ENCODE data around the gene PTP4A1. TPM values are rescaled to one million over a fixed set of nuclear protein-coding genes. Genes with fewer than 3 reads are reported as not detected.

The PTP4A1 gene
- total RNA-seq, 2 donors from 2014 or later, result 23.0 to 29.6 TPM

DNA sequence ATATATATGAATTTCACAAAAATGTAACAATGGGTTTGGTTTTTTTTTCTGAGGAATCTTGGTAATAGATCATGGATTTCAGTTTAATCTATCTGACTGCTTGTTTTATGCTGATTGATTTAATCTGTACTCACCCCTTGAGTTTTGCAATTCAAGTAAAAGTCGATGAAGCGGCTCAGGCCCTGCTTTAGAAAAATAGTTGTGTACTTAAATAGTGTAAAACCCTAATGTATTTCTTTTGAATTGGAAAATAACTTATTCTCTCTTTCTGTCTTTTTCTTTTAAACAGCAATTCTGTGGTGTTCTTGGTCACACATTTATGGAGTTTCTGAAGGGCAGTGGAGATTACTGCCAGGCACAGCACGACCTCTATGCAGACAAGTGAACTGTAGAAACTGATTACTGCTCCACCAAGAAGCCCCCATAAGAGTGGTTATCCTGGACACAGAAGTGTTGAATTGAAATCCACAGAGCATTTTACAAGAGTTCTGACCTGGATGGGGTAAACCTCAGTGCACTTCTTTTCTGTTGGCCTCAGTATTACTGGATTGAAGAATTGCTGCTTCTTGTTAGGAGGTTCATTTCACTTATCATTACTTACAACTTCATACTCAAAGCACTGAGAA is 4.0 kb downstream of the PTP4A1 start:
- peaks cover 16 to 28% of the 10 kb centered on the region in 2 donors for H3K4me1 ChIP-seq (ENCODE audit: control insufficient read depth in 1 of 2, low read depth in 2 of 2)
- H3K27ac ChIP-seq, result no peak overlapping the region
- TF ChIP-seq, protein P1, sequence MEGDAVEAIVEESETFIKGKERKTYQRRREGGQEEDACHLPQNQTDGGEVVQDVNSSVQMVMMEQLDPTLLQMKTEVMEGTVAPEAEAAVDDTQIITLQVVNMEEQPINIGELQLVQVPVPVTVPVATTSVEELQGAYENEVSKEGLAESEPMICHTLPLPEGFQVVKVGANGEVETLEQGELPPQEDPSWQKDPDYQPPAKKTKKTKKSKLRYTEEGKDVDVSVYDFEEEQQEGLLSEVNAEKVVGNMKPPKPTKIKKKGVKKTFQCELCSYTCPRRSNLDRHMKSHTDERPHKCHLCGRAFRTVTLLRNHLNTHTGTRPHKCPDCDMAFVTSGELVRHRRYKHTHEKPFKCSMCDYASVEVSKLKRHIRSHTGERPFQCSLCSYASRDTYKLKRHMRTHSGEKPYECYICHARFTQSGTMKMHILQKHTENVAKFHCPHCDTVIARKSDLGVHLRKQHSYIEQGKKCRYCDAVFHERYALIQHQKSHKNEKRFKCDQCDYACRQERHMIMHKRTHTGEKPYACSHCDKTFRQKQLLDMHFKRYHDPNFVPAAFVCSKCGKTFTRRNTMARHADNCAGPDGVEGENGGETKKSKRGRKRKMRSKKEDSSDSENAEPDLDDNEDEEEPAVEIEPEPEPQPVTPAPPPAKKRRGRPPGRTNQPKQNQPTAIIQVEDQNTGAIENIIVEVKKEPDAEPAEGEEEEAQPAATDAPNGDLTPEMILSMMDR (IDR thresholded peaks at IDR 0.05), result no peak
- H3K36me3 ChIP-seq, result peaks cover 17% of the 10 kb centered on the region
- ATAC-seq (ENCODE audit: insufficient number of reproducible peaks, low FRiP score, low read depth) (no peak), DNase-seq (ENCODE audit: low spot score) (no peak)
- no peaks in the 10 kb centered on the region for H3K9me3 ChIP-seq
- no peak overlapping the region for H3K4me3 ChIP-seq
- no peaks in the 10 kb centered on the region for H3K27me3 ChIP-seq (replicated peaks; ENCODE audit: insufficient read depth)

DNA sequence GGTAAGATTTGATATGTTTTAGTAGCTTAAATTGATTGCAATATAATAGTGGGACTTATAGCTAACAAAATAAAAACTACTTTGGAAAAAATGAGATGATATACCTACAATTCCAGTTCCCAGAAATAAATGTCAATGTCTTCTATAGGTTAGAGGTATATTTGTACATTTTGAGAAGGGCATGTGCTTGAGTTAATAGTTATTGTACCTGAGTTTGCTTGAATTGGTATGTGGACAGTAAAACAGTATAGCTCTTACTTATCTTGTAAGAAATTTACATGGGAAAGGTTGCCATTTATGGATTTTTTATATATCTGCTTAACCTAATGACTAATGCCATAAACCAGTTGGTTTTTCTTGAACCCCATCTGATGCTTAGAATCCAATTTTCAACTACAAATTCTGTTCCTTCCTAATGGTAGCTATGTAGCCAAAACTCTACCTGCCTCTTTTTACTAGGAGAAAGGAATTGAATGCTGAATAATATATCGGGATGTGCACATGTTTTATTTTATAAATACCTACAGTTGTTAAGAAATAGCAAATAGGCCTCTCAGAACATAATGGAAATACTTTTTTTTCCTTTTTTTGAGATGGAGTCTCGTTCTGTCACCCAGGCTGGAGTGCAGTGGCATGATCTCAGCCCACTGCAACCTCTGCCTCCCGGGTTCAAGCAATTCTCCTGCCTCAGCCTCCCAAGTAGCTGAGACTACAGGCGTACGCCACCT is 4.9 kb downstream of the PTP4A1 start:
- peaks cover 17% of the 10 kb centered on the region for H3K36me3 ChIP-seq
- TF ChIP-seq, protein P1 (IDR thresholded peaks at IDR 0.05), result no peak
- ATAC-seq (ENCODE audit: insufficient number of reproducible peaks, low FRiP score, low read depth) (no peak), DNase-seq (ENCODE audit: low spot score) (no peak)
- H3K4me1 ChIP-seq (ENCODE audit: control insufficient read depth in 1 of 2, low read depth in 2 of 2), result peaks cover 13 to 22% of the 10 kb centered on the region in 2 donors
- no peaks in the 10 kb centered on the region for H3K27me3 ChIP-seq (replicated peaks; ENCODE audit: insufficient read depth)
- H3K9me3 ChIP-seq, result no peaks in the 10 kb centered on the region
- H3K27ac ChIP-seq, result no peak overlapping the region
- no peak overlapping the region for H3K4me3 ChIP-seq

GRCh38 chr6:63578757-63579156 is 6.5 kb downstream of the PTP4A1 start:
- H3K4me1 ChIP-seq (ENCODE audit: control insufficient read depth in 1 of 2, low read depth in 2 of 2), result peaks cover 13 to 22% of the 10 kb centered on the region in 2 donors
- no peaks in the 10 kb centered on the region for H3K27me3 ChIP-seq (replicated peaks; ENCODE audit: insufficient read depth)
- H3K36me3 ChIP-seq, result peaks cover 25% of the 10 kb centered on the region
- no peaks in the 10 kb centered on the region for H3K9me3 ChIP-seq
- no peak overlapping the region for H3K27ac ChIP-seq
- TF ChIP-seq, protein P1 (IDR thresholded peaks at IDR 0.05), result no peak
- H3K4me3 ChIP-seq, result no peak overlapping the region
- ATAC-seq (ENCODE audit: insufficient number of reproducible peaks, low FRiP score, low read depth) (no peak), DNase-seq (ENCODE audit: low spot score) (no peak)

- Histone ChIP-seq H3K9me3 (no peaks in the 10 kb centered on the region), H3K36me3 (peaks cover 28% of the 10 kb centered on the region), H3K27ac (no peak overlapping the region), H3K4me1 (ENCODE audit: control insufficient read depth in 1 of 2, low read depth in 2 of 2) (peaks cover 5 to 9% of the 10 kb centered on the region in 2 donors), H3K4me3 (no peak overlapping the region), H3K27me3 (replicated peaks; ENCODE audit: insufficient read depth) (no peaks in the 10 kb centered on the region)
- ATAC-seq (ENCODE audit: insufficient number of reproducible peaks, low FRiP score, low read depth), result no peak
- DNase-seq (ENCODE audit: low spot score), result no peak
- TF ChIP-seq, protein P1 (IDR thresholded peaks at IDR 0.05), result no peak
Measured at GRCh38 chr6:63579937-63580703, 7.8 kb downstream of the PTP4A1 start.

DNA sequence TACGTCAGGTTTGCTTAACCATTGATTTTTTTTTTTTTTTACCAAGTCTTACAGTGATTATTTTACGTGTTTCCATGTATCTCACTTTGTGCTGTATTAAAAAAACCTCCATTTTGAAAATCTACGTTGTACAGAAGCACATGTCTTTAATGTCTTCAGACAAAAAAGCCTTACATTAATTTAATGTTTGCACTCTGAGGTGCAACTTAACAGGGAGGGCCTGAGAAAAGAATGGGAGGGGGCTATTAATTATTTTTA is 8.4 kb downstream of the PTP4A1 start:
- Histone ChIP-seq H3K36me3 (peaks cover 28% of the 10 kb centered on the region), H3K9me3 (no peaks in the 10 kb centered on the region), H3K27ac (no peak overlapping the region), H3K27me3 (replicated peaks; ENCODE audit: insufficient read depth) (no peaks in the 10 kb centered on the region), H3K4me3 (no peak overlapping the region), H3K4me1 (ENCODE audit: control insufficient read depth in 1 of 2, low read depth in 2 of 2) (peaks cover 4 to 6% of the 10 kb centered on the region in 2 donors)
- TF ChIP-seq, protein P1 (IDR thresholded peaks at IDR 0.05), result no peak
- no peak for DNase-seq (ENCODE audit: low spot score)
- no peak for ATAC-seq (ENCODE audit: insufficient number of reproducible peaks, low FRiP score, low read depth)

Data from thoracic aorta (tissue), 2 donors.